K562 (cell line): Measurements from ENCODE around the gene KAT7. TPM values are rescaled to one million over a fixed set of nuclear protein-coding genes. Genes with fewer than 3 reads are reported as not detected.

Experiments
- ATAC-seq: fragments of 200-7000 bp; cut with Tn5 transposase; 3 replicates; pipeline ENCODE4 v1.9.1; 2020; ENCODE audit warnings: moderate library complexity
- BruUV-seq: library from RNA; stranded (reverse); fragments of 400-500 nt; replicated peaks from 2 replicates; lab custom pipeline; 2021; lab: Mats Ljungman, UMichigan
- CTCF ChIA-PET: fragments of 300-600 bp; formaldehyde crosslinking; extraction: SDS; loops from one replicate; lab custom pipeline; 2021; ENCODE audit warnings: low intra/inter-chr PET ratio; lab: Yijun Ruan, JAX
- POLR2A ChIA-PET: fragments of 300-600, 350-650 bp; sonication (Branson Sonifier 250); formaldehyde crosslinking; extraction: SDS; loops from one replicate; lab custom pipeline; 2021; ENCODE audit warnings: antibody characterized with exemption, inconsistent platforms; lab: Yijun Ruan, JAX
- DNase-seq, 4 experiments: peaks; one replicate each; pipeline versions ENCODE4 v3.0.0 to v3.0.0-alpha.2; 2011 to 2018; ENCODE audit warnings: low spot score in 3 of 4, mixed read lengths in 3 of 4; ENCODE audit errors: extremely low read depth in 1 of 4
- FAIRE-seq: peaks from 2 replicates; lab custom pipeline; 2011; peaks lifted over from hg19 to GRCh38; lab: Jason Lieb, UNC
- H2AFZ ChIP-seq: 2 replicates; pipeline ENCODE4 v1.6.0; 2011; ENCODE audit warnings: low read depth, low read length, control low read depth, inconsistent platforms
- H3K27ac ChIP-seq: fragments of 200-600 bp; 3 replicates; pipeline ENCODE4 v1.8.0; 2011; ENCODE audit warnings: low read depth, mild to moderate bottlenecking, control low read depth, inconsistent platforms, low read length, moderate library complexity, mixed read lengths; ENCODE audit errors: extremely low read depth
- H3K27me3 ChIP-seq, 2 experiments: fragments of 300-600 bp in 1 of 2; 2 replicates in 1 of 2; 3 replicates in 1 of 2; pipeline versions ENCODE4 v1.6.0 to v1.8.0; 2011; ENCODE audit warnings: inconsistent platforms in 2 of 2, low read length in 2 of 2, mild to moderate bottlenecking in 1 of 2, mixed read lengths in 1 of 2, moderate library complexity in 1 of 2; ENCODE audit not compliant: control insufficient read depth in 2 of 2, insufficient read depth in 2 of 2
- H3K36me3 ChIP-seq: fragments of 300-600 bp; 3 replicates; pipeline ENCODE4 v1.8.0; 2011; ENCODE audit warnings: mild to moderate bottlenecking, low read length, inconsistent platforms; ENCODE audit not compliant: control insufficient read depth, insufficient read depth
- H3K4me1 ChIP-seq, 2 experiments: fragments of 200-600 bp in 1 of 2; replicated peaks in 1 of 2; 2 replicates in 1 of 2; 3 replicates in 1 of 2; pipeline versions ENCODE4 v1.5.1 to v1.8.0; 2011; ENCODE audit warnings: inconsistent platforms in 2 of 2, low read length in 2 of 2, mild to moderate bottlenecking in 1 of 2, mixed read lengths in 1 of 2, moderate library complexity in 1 of 2; ENCODE audit not compliant: control insufficient read depth in 2 of 2, insufficient read depth in 2 of 2
- H3K4me2 ChIP-seq: 2 replicates; pipeline ENCODE4 v1.6.1; 2011; ENCODE audit warnings: low read length, control low read depth, inconsistent platforms, mixed read lengths; ENCODE audit not compliant: insufficient read depth
- H3K4me3 ChIP-seq: fragments of 200-600 bp; sonication (generic), shearing (Covaris generic); 2 replicates; pipeline ENCODE4 v1.5.1; 2016; ENCODE audit warnings: control low read depth, inconsistent platforms
- H3K79me2 ChIP-seq: fragments of 200-600 bp; 3 replicates; pipeline ENCODE4 v1.8.0; 2011; ENCODE audit warnings: low read length, inconsistent platforms; ENCODE audit not compliant: control insufficient read depth, insufficient read depth
- H3K9ac ChIP-seq, 2 experiments: 2 replicates each; pipeline versions ENCODE4 v1.6.0 to v1.6.1; 2011; ENCODE audit warnings: low read depth in 2 of 2, low read length in 2 of 2, control low read depth in 1 of 2, inconsistent platforms in 1 of 2, mild to moderate bottlenecking in 1 of 2, mixed read lengths in 1 of 2; ENCODE audit not compliant: insufficient read depth in 1 of 2
- H3K9me1 ChIP-seq: one replicate; pipeline ENCODE4 v1.6.0; 2011; ENCODE audit warnings: inconsistent platforms, mild to moderate bottlenecking, low read length, moderate library complexity; ENCODE audit not compliant: control insufficient read depth, insufficient read depth
- H3K9me3 ChIP-seq: replicated peaks from 2 replicates; pipeline ENCODE4 v1.5.1; 2011; ENCODE audit warnings: low read depth, low read length, inconsistent platforms; ENCODE audit not compliant: control insufficient read depth, insufficient read depth
- H4K20me1 ChIP-seq: replicated peaks from 2 replicates; pipeline ENCODE4 v1.6.1; 2011; ENCODE audit warnings: low read length, inconsistent platforms, mixed read lengths; ENCODE audit not compliant: control insufficient read depth, insufficient read depth
- IRF9 ChIP-seq: fragments of 450-650 bp; IDR thresholded peaks from 2 replicates; pipeline ENCODE4 v1.6.1; 2016; ENCODE audit warnings: missing biosample characterization, missing genetic modification characterization
- KAT7 ChIP-seq: sonication (generic); formaldehyde crosslinking; IDR thresholded peaks from 2 replicates; pipeline ENCODE4 v1.8.0; 2022; ENCODE audit warnings: missing genetic modification reagents, mild to moderate bottlenecking, borderline replicate concordance
- POLR2B ChIP-seq: fragments of 450-650 bp; IDR thresholded peaks from 2 replicates; pipeline ENCODE4 v1.6.1; 2018; ENCODE audit warnings: low read depth; ENCODE audit not compliant: partially characterized antibody
- SRSF7 ChIP-seq: fragments of 200-400 bp; formaldehyde crosslinking; optimal IDR thresholded peaks from 2 replicates; pipeline ENCODE3; 2017; ENCODE audit warnings: mild to moderate bottlenecking, low read depth, low read length
- ZFPM2 ChIP-seq: fragments of 250-450 bp; sonication (Bioruptor Pico); IDR thresholded peaks from 2 replicates; pipeline ENCODE4 v1.5.1; 2022; ENCODE audit warnings: mild to moderate bottlenecking
- WGBS: fragments of 100-300 bp; shearing (Covaris generic); methylation state at CpG from one replicate; pipeline ENCODE4 v1.1.6; 2016; ENCODE audit warnings: low coverage, mixed read lengths; ENCODE audit not compliant: insufficient coverage; ENCODE audit errors: missing lambda C conversion rate; 5-methylcytosine and 5-hydroxymethylcytosine counted together
- in situ Hi-C: fragments of 300-500 bp; cut with MboI; formaldehyde crosslinking; loops from 4 replicates; pipeline ENCODE4 v1.15.0; 2018; ENCODE audit warnings: inconsistent platforms, mixed read lengths
- intact Hi-C: fragments of 100-400 bp; cut with micrococcal nuclease; formaldehyde crosslinking; loops from 2 replicates; pipeline ENCODE4 v1.14.2; 2022
- polyA plus RNA-seq, 8 experiments: library from polyadenylated mRNA; depleted of rRNA in 4 of 8; stranded (reverse) in 5 of 8; unstranded in 3 of 8; fragments of >200 nt; fragmentation: Nextera tagmentation in 2 of 8; fragmentation: Illumina TruSeq in 1 of 8; extraction: Ambion mirVana in 2 of 8; extraction: Trizol in 1 of 8; gene quantifications; 2 replicates each; pipeline versions ENCODE4 v1.2.1 to v1.2.3, GENCODE V29; 2011 to 2014; ENCODE audit warnings: inconsistent platforms in 1 of 8, missing spikeins in 1 of 8
- total RNA-seq, 7 experiments: library from RNA; depleted of rRNA in 6 of 7; stranded (reverse); fragments of >200 nt in 6 of 7; fragmentation: Illumina TruSeq in 2 of 7; extraction: Trizol in 2 of 7; gene quantifications; 2 replicates each; pipeline versions ENCODE4 v1.2.1 to v1.2.3, GENCODE V29; 2011 to 2021; ENCODE audit warnings: low replicate concordance in 1 of 7

KAT7 gene
- total and polyA plus RNA-seq, 9 of the 15 experiments (the other 6 are each of a cell fraction or from before 2014, with no cell fraction given) = 10.8 to 57.3 (median 34.8) TPM

GRCh38 chr17:49752508-49752907 is 36.0 kb upstream of the KAT7 start:
- H3K4me2 ChIP-seq = no peak overlapping the region
- TF ChIP-seq KAT7 (no peak), POLR2B (no peak), IRF9 (tag) (no peak), ZFPM2 (no peak), SRSF7 (no peak)
- TF ChIP-seq, all 486 proteins: peak for 0
- DNase-seq = no peak
- 79% methylated on average over 3 of the region's 3 CpGs for WGBS
- Histone ChIP-seq H3K4me3 (no peak overlapping the region), H4K20me1 (peaks cover 24% of the 10 kb centered on the region), H3K79me2 (peaks cover 87% of the 10 kb centered on the region), H3K9ac (no peak overlapping the region), H3K36me3 (peaks cover 75% of the 10 kb centered on the region), H3K9me3 (no peaks in the 10 kb centered on the region), H3K4me1 (peaks cover 29 to 52% of the 10 kb centered on the region in 2 experiments), H3K27me3 (no peaks in the 10 kb centered on the region), H2AFZ (no peak overlapping the region), H3K27ac (no peak overlapping the region), H3K9me1 (peaks cover 3% of the 10 kb centered on the region)
- ChIA-PET POLR2A (interaction anchor here (0.6 to 1.4 kb wide), 7 partner anchors 8 to 207 kb away, joined by 3 to 6 read pairs (median 3); partner anchors contain the start of gene KAT7), CTCF (no interaction called here)
- BruUV-seq = no TSS peak
- no peak for ATAC-seq
- intact Hi-C loops (no loop called here), in situ Hi-C loops (no loop called here)
- no peak for FAIRE-seq
